Activated naive CD4-positive, alpha-beta T cell (primary cell): Measurements from ENCODE around the gene SEPTIN10.

Experiments used
- DNase-seq, 4 experiments: peaks; one replicate each; lab custom pipeline; 2025; lab: John Stamatoyannopoulos, UW

SEPTIN10 gene

DNA sequence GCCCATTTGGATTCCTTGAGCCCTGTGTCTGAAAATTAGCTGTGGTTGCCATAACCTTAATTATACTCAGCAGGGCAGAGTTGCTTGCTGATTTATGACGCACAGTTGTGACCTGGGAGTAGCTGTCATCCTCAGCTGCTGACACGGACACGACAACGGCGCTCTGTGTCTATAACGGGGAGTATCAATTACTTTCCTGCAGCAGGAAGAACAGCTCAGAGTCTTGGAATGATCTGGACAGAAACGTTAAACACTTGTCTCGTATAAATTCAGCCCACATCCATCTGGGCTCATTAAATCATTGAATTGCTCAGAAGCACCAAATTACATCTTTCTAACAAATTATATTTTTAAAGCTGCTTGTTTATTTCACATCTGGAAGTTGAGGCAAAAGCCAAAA lies 116.3 kb downstream of the SEPTIN10 start:
- DNase-seq: no peak

DNA sequence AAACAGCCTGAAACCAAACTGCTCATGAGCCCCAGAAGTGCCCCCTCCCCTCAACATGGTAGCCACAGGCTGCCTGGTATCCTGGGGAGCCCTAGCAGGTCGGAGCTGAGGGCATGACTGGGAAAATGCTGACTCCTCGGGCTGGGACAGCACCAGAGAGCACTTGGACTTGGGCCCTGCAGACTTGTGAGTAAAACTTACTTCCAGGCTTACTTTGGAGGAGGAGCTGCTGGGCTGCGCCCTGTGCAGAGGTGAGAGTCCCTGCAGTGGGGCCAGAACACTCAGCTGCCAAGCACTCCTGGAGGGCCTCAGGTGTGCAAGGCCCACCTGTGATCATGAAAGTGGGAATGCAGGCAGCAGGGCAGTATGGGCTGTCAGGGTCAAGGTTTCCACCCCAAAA lies 119.4 kb downstream of the SEPTIN10 start:
- DNase-seq: no peak

DNA sequence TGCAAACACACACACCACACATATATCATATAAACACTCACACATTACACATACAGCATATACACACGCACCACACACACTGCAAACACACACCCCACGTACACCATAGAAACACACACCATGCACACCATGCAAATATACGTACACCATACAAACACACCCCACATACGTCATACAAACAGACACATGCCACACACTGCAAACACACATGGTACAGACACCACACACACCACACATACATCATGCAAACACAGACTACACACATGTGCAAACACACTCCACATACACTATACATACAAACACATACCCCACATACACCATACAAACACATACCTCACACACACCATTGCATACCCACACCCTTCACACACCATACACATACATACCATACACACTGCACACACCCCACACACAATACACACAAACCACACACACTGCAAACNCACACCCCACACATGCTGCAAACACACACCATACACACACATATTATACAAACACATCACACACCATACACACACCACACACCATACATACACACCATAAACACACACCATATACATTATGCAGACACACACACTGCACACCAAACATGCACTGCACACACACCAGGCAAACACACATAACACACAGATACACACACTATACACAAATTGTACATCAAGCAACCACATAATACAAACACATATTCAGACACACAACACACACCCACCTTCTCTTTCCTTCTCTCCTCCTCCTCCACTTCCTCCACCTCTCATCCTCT lies 120.4 kb downstream of the SEPTIN10 start:
- no peak for DNase-seq
